Measurements from ENCODE around the gene KIF5A.
A peak's percentile ranks its signal among the peaks of the same experiment; 100 is the strongest.

KIF5A gene

DNA sequence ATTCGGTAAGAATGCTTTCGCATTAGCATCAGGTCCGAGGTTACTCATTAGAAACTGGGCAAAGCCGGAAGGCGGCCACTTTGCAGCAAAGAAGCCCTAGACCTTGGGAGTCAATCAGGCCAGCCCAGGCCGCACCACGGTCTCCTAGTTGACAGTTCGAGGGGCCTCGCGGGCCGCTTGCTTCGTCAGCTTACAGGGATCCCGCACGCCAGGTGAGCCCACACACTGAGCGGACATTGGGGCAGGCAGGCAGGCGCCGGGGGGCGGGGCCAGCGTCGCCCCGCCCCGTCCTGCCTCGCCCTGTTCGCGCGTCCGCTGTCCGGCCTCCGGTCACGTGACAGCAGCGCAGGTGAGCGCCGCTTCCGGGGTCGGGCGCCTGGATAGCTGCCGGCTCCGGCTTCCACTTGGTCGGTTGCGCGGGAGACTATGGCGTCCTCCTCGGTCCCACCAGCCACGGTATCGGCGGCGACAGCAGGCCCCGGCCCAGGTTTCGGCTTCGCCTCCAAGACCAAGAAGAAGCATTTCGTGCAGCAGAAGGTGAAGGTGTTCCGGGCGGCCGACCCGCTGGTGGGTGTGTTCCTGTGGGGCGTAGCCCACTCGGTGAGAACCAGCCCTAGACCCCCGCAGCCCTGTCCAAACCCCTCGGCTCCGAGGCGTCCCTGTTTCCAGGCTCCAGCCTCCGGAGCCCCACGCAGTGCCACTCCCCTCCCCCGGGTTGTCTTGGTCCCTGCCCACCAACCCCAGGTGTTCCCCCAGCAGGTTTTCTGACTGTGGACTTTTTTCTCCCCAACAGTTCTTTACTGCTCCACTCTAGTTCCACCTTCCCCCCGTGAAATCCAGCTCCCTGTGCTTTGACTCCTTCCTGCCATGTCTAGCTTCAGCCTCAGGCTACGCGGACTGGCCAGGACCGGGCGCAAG is 41.3 kb downstream of the KIF5A start, which contains the start of gene PIP4K2C:
Gene PIP4K2C (plus strand): TSS at position 329 of the 918 bp plus-strand sequence. CDS start 98 bp downstream, at position 427.
- H3F3A ChIP-seq (ENCODE audit: low read depth) = no peaks in the 10 kb centered on the region
- H3K4me3 ChIP-seq (ENCODE audit: low read length, poor library complexity, severe bottlenecking) = peak within 1 kb of the TSS; percentile 87
- peak within 1 kb of the TSS; percentile 95 for H2AFZ ChIP-seq (ENCODE audit: low read length)
- H3K36me3 ChIP-seq (ENCODE audit: insufficient read depth, low read length) = peaks cover 5% of the 10 kb centered on the region; the same call in 1 of the 2 replicates
- H3K9ac ChIP-seq (ENCODE audit: low read depth, low read length, poor library complexity, severe bottlenecking) = peak within 1 kb of the TSS; percentile 74
- no peak for TF ChIP-seq EZH2phosphoT487 (IDR thresholded peaks at IDR 0.05; ENCODE audit: borderline replicate concordance)
- TF ChIP-seq, protein P1, sequence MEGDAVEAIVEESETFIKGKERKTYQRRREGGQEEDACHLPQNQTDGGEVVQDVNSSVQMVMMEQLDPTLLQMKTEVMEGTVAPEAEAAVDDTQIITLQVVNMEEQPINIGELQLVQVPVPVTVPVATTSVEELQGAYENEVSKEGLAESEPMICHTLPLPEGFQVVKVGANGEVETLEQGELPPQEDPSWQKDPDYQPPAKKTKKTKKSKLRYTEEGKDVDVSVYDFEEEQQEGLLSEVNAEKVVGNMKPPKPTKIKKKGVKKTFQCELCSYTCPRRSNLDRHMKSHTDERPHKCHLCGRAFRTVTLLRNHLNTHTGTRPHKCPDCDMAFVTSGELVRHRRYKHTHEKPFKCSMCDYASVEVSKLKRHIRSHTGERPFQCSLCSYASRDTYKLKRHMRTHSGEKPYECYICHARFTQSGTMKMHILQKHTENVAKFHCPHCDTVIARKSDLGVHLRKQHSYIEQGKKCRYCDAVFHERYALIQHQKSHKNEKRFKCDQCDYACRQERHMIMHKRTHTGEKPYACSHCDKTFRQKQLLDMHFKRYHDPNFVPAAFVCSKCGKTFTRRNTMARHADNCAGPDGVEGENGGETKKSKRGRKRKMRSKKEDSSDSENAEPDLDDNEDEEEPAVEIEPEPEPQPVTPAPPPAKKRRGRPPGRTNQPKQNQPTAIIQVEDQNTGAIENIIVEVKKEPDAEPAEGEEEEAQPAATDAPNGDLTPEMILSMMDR (conservative IDR thresholded peaks at IDR 0.05; ENCODE audit: low read length) = no peak
- H4K20me1 ChIP-seq (ENCODE audit: insufficient read depth, low read length, poor library complexity, severe bottlenecking) = no peaks in the 10 kb centered on the region
- peak within 1 kb of the TSS; percentile 98 for H3K4me2 ChIP-seq (ENCODE audit: low read depth, low read length, poor library complexity, severe bottlenecking)
- H3K9me2 ChIP-seq (replicated peaks; ENCODE audit: low read depth, low read length) = no peaks in the 10 kb centered on the region
- peaks cover 33% of the 10 kb centered on the region; the same call in 1 of the 2 replicates for H3K79me2 ChIP-seq (ENCODE audit: insufficient read depth, low read length)
- H3K27me3 ChIP-seq (ENCODE audit: insufficient read depth, low read length, poor library complexity, severe bottlenecking) = no peaks in the 10 kb centered on the region
- no peaks in the 10 kb centered on the region for H3K9me3 ChIP-seq (ENCODE audit: insufficient read depth, low read depth, low read length)
- H3K4me1 ChIP-seq (ENCODE audit: insufficient read depth, low read length, poor library complexity, severe bottlenecking) = peaks cover 22% of the 10 kb centered on the region

DNA sequence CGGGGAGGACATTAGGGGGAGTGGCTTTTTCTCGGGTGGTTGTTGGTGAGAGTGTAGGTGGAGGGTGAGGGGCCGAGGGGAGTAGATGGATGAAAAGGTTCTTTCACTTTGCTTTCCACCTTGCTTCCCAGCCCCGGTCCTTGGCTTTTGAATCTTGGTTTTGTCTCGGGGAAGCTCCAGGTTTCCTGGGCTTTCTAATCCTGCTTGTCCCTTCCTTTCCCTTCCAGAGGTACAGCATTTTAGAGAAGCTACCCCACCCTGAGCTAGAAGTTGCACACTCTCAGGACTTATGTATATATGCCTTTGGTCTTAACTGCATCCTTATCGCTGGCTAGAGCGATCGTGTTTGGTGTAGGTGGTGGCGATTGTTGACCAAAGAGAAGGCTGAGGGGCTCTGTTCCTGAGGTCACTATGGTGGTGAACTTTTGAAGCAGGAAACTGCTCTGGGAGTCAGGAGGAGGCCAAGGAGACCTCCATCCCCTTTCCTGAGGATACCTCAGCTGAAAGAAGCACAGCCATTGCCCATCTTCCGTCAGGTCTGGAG is 42.0 kb downstream of the KIF5A start:
- no peaks in the 10 kb centered on the region for H3F3A ChIP-seq (ENCODE audit: low read depth)
- H3K4me1 ChIP-seq (ENCODE audit: insufficient read depth, low read length, poor library complexity, severe bottlenecking) = peaks cover 22% of the 10 kb centered on the region
- no peaks in the 10 kb centered on the region for H3K9me2 ChIP-seq (replicated peaks; ENCODE audit: low read depth, low read length)

DNA sequence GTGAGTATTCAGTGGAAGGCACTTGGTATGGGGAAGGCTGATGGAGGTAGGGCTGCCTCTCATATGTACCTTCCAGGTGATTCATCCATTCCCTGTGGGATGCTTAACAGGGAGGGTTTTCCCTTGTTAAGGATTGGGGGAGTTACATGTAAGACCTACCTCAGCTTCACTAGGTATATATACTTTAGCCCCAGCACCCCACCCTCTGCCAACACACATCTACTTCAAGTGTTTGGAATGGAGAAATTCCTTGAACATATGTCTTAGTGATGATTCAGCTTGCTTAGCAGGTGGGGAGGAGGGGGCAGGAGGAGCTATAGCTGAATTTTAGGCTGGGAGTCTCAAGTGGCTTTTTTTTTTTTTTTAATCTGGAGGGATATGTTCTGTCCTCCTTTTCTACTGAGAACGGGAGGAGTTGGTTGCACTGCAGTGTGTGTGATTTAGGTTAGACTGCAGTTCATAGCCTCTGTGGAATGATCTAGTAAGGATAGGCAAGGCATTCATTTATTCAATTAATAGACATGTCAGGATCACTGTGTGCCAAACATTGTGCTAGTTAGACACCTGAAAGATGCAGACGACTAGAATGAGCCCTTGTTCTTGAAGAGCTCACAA is 42.8 kb downstream of the KIF5A start:
- Histone ChIP-seq H3K4me1 (ENCODE audit: insufficient read depth, low read length, poor library complexity, severe bottlenecking) (peaks cover 22% of the 10 kb centered on the region), H2AFZ (ENCODE audit: low read length) (no peak overlapping the region), H3K27me3 (ENCODE audit: insufficient read depth, low read length, poor library complexity, severe bottlenecking) (no peaks in the 10 kb centered on the region), H3F3A (ENCODE audit: low read depth) (no peaks in the 10 kb centered on the region), H3K4me3 (ENCODE audit: low read length, poor library complexity, severe bottlenecking) (peak overlapping the region; percentile 87), H3K9ac (ENCODE audit: low read depth, low read length, poor library complexity, severe bottlenecking) (peak overlapping the region; percentile 74), H3K79me2 (ENCODE audit: insufficient read depth, low read length) (peaks cover 33% of the 10 kb centered on the region; the same call in 1 of the 2 replicates), H4K20me1 (ENCODE audit: insufficient read depth, low read length, poor library complexity, severe bottlenecking) (no peaks in the 10 kb centered on the region), H3K36me3 (ENCODE audit: insufficient read depth, low read length) (peaks cover 9% of the 10 kb centered on the region; the same call in 1 of the 2 replicates), H3K9me2 (replicated peaks; ENCODE audit: low read depth, low read length) (no peaks in the 10 kb centered on the region), H3K4me2 (ENCODE audit: low read depth, low read length, poor library complexity, severe bottlenecking) (peak overlapping the region; percentile 98), H3K9me3 (ENCODE audit: insufficient read depth, low read depth, low read length) (no peaks in the 10 kb centered on the region)
- TF ChIP-seq, protein P1 (conservative IDR thresholded peaks at IDR 0.05; ENCODE audit: low read length) = no peak
- TF ChIP-seq EZH2phosphoT487 (IDR thresholded peaks at IDR 0.05; ENCODE audit: borderline replicate concordance) = no peak

More for the DNA sequence above, 42.0 kb downstream of the KIF5A start:
- Histone ChIP-seq H3K36me3 (ENCODE audit: insufficient read depth, low read length) (peaks cover 5% of the 10 kb centered on the region; the same call in 1 of the 2 replicates), H3K9me3 (ENCODE audit: insufficient read depth, low read depth, low read length) (no peaks in the 10 kb centered on the region), H3K4me3 (ENCODE audit: low read length, poor library complexity, severe bottlenecking) (peak overlapping the region; percentile 87), H3K9ac (ENCODE audit: low read depth, low read length, poor library complexity, severe bottlenecking) (peak overlapping the region; percentile 74), H3K27me3 (ENCODE audit: insufficient read depth, low read length, poor library complexity, severe bottlenecking) (no peaks in the 10 kb centered on the region), H2AFZ (ENCODE audit: low read length) (no peak overlapping the region), H4K20me1 (ENCODE audit: insufficient read depth, low read length, poor library complexity, severe bottlenecking) (no peaks in the 10 kb centered on the region), H3K4me2 (ENCODE audit: low read depth, low read length, poor library complexity, severe bottlenecking) (peak overlapping the region; percentile 98), H3K79me2 (ENCODE audit: insufficient read depth, low read length) (peaks cover 33% of the 10 kb centered on the region; the same call in 1 of the 2 replicates)
- TF ChIP-seq EZH2phosphoT487 (IDR thresholded peaks at IDR 0.05; ENCODE audit: borderline replicate concordance) = no peak
- TF ChIP-seq, protein P1 (conservative IDR thresholded peaks at IDR 0.05; ENCODE audit: low read length) = no peak

Data from Loucy (cell line).